ENCODE data around the gene PXDC1.

Gene PXDC1

GRCh38 chr6:3743541-3743940, 8.0 kb downstream of the PXDC1 start:
- WGBS (ENCODE audit: insufficient coverage), result 96% methylated on average over 7 of the region's 10 CpGs
- no peak for DNase-seq
- H3K4me3 ChIP-seq (ENCODE audit: control insufficient read depth in 1 of 7, extremely low read depth in 1 of 7, insufficient read depth in 4 of 7, low read depth in 2 of 7, low read length in 6 of 7), result peak overlapping the region in 1 of 7 experiments; percentile 44
- no peaks in the 10 kb centered on the region for H3K9me3 ChIP-seq (ENCODE audit: control extremely low read depth in 1 of 5, control insufficient read depth in 4 of 5, insufficient read depth in 2 of 5, low read depth in 1 of 5, low read length in 4 of 5)
- H3K4me1 ChIP-seq (ENCODE audit: control extremely low read depth in 1 of 4, control insufficient read depth in 4 of 4, insufficient read depth in 4 of 4, low read length in 3 of 4), result peaks cover 0 to 34% (median 31%) of the 10 kb centered on the region in 4 experiments
- H3K27me3 ChIP-seq (replicated peaks in 2 of 5; ENCODE audit: control insufficient read depth in 4 of 5, insufficient read depth in 5 of 5, low read length in 4 of 5), result no peaks in the 10 kb centered on the region
- no peak overlapping the region for H3K27ac ChIP-seq (ENCODE audit: insufficient read depth in 1 of 2, low read depth in 1 of 2, low read length in 2 of 2, poor library complexity in 1 of 2, severe bottlenecking in 2 of 2)
- POLR2A ChIA-PET, result no interaction called here
- H3K36me3 ChIP-seq (ENCODE audit: control insufficient read depth in 4 of 4, insufficient read depth in 4 of 4, low read length in 3 of 4), result no peaks in the 10 kb centered on the region
- CTCF ChIA-PET, result interaction anchor here (1.0 to 6.9 kb wide), 19 partner anchors 12 to 512 kb away, joined by 3 to 90 read pairs (median 5); partner anchors contain the start of gene FAM50B

- no peaks in the 10 kb centered on the region for H3K27me3 ChIP-seq (replicated peaks in 2 of 5; ENCODE audit: control insufficient read depth in 4 of 5, insufficient read depth in 5 of 5, low read length in 4 of 5)
- H3K36me3 ChIP-seq (ENCODE audit: control insufficient read depth in 4 of 4, insufficient read depth in 4 of 4, low read length in 3 of 4), result no peaks in the 10 kb centered on the region
- H3K4me1 ChIP-seq (ENCODE audit: control extremely low read depth in 1 of 4, control insufficient read depth in 4 of 4, insufficient read depth in 4 of 4, low read length in 3 of 4), result peaks cover 0 to 34% (median 31%) of the 10 kb centered on the region in 4 experiments
- ChIA-PET POLR2A (no interaction called here), CTCF (interaction anchor here (0.6 to 6.9 kb wide), 29 partner anchors 11 to 746 kb away, joined by 3 to 90 read pairs (median 4); partner anchors contain the start of gene FAM50B)
- peak; percentile 83 to 90 (median 89) for DNase-seq
- no peaks in the 10 kb centered on the region for H3K9me3 ChIP-seq (ENCODE audit: control extremely low read depth in 1 of 5, control insufficient read depth in 4 of 5, insufficient read depth in 2 of 5, low read depth in 1 of 5, low read length in 4 of 5)
- no peak overlapping the region for H3K27ac ChIP-seq (ENCODE audit: insufficient read depth in 1 of 2, low read depth in 1 of 2, low read length in 2 of 2, poor library complexity in 1 of 2, severe bottlenecking in 2 of 2)
- 11% methylated on average over 32 of the region's 37 CpGs for WGBS (ENCODE audit: insufficient coverage)
- peak overlapping the region in 5 of 7 experiments; percentile 1 to 68 (median 46) for H3K4me3 ChIP-seq (ENCODE audit: control insufficient read depth in 1 of 7, extremely low read depth in 1 of 7, insufficient read depth in 4 of 7, low read depth in 2 of 7, low read length in 6 of 7)
Measured at GRCh38 chr6:3742426-3743344, 8.8 kb downstream of the PXDC1 start.

GRCh38 chr6:3742076-3742425, 9.5 kb downstream of the PXDC1 start:
- no peaks in the 10 kb centered on the region for H3K9me3 ChIP-seq (ENCODE audit: control extremely low read depth in 1 of 5, control insufficient read depth in 4 of 5, insufficient read depth in 2 of 5, low read depth in 1 of 5, low read length in 4 of 5)
- H3K4me1 ChIP-seq (ENCODE audit: control extremely low read depth in 1 of 4, control insufficient read depth in 4 of 4, insufficient read depth in 4 of 4, low read length in 3 of 4), result peaks cover 0 to 30% (median 28%) of the 10 kb centered on the region in 4 experiments
- H3K4me3 ChIP-seq (ENCODE audit: control insufficient read depth in 1 of 7, extremely low read depth in 1 of 7, insufficient read depth in 4 of 7, low read depth in 2 of 7, low read length in 6 of 7), result peak overlapping the region in 4 of 7 experiments; percentile 27 to 68 (median 51)
- H3K27ac ChIP-seq (ENCODE audit: insufficient read depth in 1 of 2, low read depth in 1 of 2, low read length in 2 of 2, poor library complexity in 1 of 2, severe bottlenecking in 2 of 2), result no peak overlapping the region
- DNase-seq, result no peak
- 74% methylated on average over 2 of the region's 3 CpGs for WGBS (ENCODE audit: insufficient coverage)
- no peaks in the 10 kb centered on the region for H3K36me3 ChIP-seq (ENCODE audit: control insufficient read depth in 4 of 4, insufficient read depth in 4 of 4, low read length in 3 of 4)
- no peaks in the 10 kb centered on the region for H3K27me3 ChIP-seq (replicated peaks in 2 of 5; ENCODE audit: control insufficient read depth in 4 of 5, insufficient read depth in 5 of 5, low read length in 4 of 5)
- CTCF ChIA-PET, result interaction anchor here (0.6 to 6.9 kb wide), 22 partner anchors 11 to 746 kb away, joined by 3 to 90 read pairs (median 4); partner anchors contain the start of gene FAM50B
- POLR2A ChIA-PET, result no interaction called here

GRCh38 chr6:3741477-3741871, 10.0 kb downstream of the PXDC1 start:
- Histone ChIP-seq H3K4me1 (ENCODE audit: control extremely low read depth in 1 of 4, control insufficient read depth in 4 of 4, insufficient read depth in 4 of 4, low read length in 3 of 4) (peaks cover 0 to 28% (median 26%) of the 10 kb centered on the region in 4 experiments), H3K27me3 (replicated peaks in 2 of 5; ENCODE audit: control insufficient read depth in 4 of 5, insufficient read depth in 5 of 5, low read length in 4 of 5) (no peaks in the 10 kb centered on the region), H3K36me3 (ENCODE audit: control insufficient read depth in 4 of 4, insufficient read depth in 4 of 4, low read length in 3 of 4) (no peaks in the 10 kb centered on the region), H3K27ac (ENCODE audit: insufficient read depth in 1 of 2, low read depth in 1 of 2, low read length in 2 of 2, poor library complexity in 1 of 2, severe bottlenecking in 2 of 2) (no peak overlapping the region), H3K4me3 (ENCODE audit: control insufficient read depth in 1 of 7, extremely low read depth in 1 of 7, insufficient read depth in 4 of 7, low read depth in 2 of 7, low read length in 6 of 7) (no peak overlapping the region), H3K9me3 (ENCODE audit: control extremely low read depth in 1 of 5, control insufficient read depth in 4 of 5, insufficient read depth in 2 of 5, low read depth in 1 of 5, low read length in 4 of 5) (no peaks in the 10 kb centered on the region)
- CTCF ChIA-PET, result interaction anchor here (0.6 to 6.9 kb wide), 20 partner anchors 10 to 510 kb away, joined by 3 to 90 read pairs (median 4); no protein-coding TSS in a partner anchor
- WGBS (ENCODE audit: insufficient coverage), result 95% methylated on average over 10 of the region's 13 CpGs
- no peak for DNase-seq
- POLR2A ChIA-PET, result interaction anchor here (0.6 kb wide), 1 partner anchor 449 kb away, joined by 3 read pairs; no protein-coding TSS in a partner anchor

- no peak overlapping the region for H3K4me3 ChIP-seq (ENCODE audit: control insufficient read depth in 1 of 7, extremely low read depth in 1 of 7, insufficient read depth in 4 of 7, low read depth in 2 of 7, low read length in 6 of 7)
- ChIA-PET POLR2A (interaction anchor here (0.6 kb wide), 1 partner anchor 448 kb away, joined by 3 read pairs; no protein-coding TSS in a partner anchor), CTCF (interaction anchor here (0.8 to 6.9 kb wide), 17 partner anchors 9 to 467 kb away, joined by 3 to 90 read pairs (median 4); no protein-coding TSS in a partner anchor)
- H3K9me3 ChIP-seq (ENCODE audit: control extremely low read depth in 1 of 5, control insufficient read depth in 4 of 5, insufficient read depth in 2 of 5, low read depth in 1 of 5, low read length in 4 of 5), result no peaks in the 10 kb centered on the region
- no peak for DNase-seq
- H3K27ac ChIP-seq (ENCODE audit: insufficient read depth in 1 of 2, low read depth in 1 of 2, low read length in 2 of 2, poor library complexity in 1 of 2, severe bottlenecking in 2 of 2), result no peak overlapping the region
- H3K36me3 ChIP-seq (ENCODE audit: control insufficient read depth in 4 of 4, insufficient read depth in 4 of 4, low read length in 3 of 4), result no peaks in the 10 kb centered on the region
- 89% methylated on average over 14 of the region's 16 CpGs for WGBS (ENCODE audit: insufficient coverage)
- peaks cover 2 to 28% (median 24%) of the 10 kb centered on the region in 4 experiments for H3K4me1 ChIP-seq (ENCODE audit: control extremely low read depth in 1 of 4, control insufficient read depth in 4 of 4, insufficient read depth in 4 of 4, low read length in 3 of 4)
- H3K27me3 ChIP-seq (replicated peaks in 2 of 5; ENCODE audit: control insufficient read depth in 4 of 5, insufficient read depth in 5 of 5, low read length in 4 of 5), result no peaks in the 10 kb centered on the region
Measured at GRCh38 chr6:3740551-3741476, 10.7 kb downstream of the PXDC1 start.

- WGBS (ENCODE audit: insufficient coverage), result 93% methylated on average over 7 of the region's 16 CpGs
- Histone ChIP-seq H3K4me3 (ENCODE audit: control insufficient read depth in 1 of 7, extremely low read depth in 1 of 7, insufficient read depth in 4 of 7, low read depth in 2 of 7, low read length in 6 of 7) (no peak overlapping the region), H3K4me1 (ENCODE audit: control extremely low read depth in 1 of 4, control insufficient read depth in 4 of 4, insufficient read depth in 4 of 4, low read length in 3 of 4) (peaks cover 2 to 26% (median 21%) of the 10 kb centered on the region in 4 experiments), H3K27ac (ENCODE audit: insufficient read depth in 1 of 2, low read depth in 1 of 2, low read length in 2 of 2, poor library complexity in 1 of 2, severe bottlenecking in 2 of 2) (no peak overlapping the region), H3K9me3 (ENCODE audit: control extremely low read depth in 1 of 5, control insufficient read depth in 4 of 5, insufficient read depth in 2 of 5, low read depth in 1 of 5, low read length in 4 of 5) (no peaks in the 10 kb centered on the region), H3K36me3 (ENCODE audit: control insufficient read depth in 4 of 4, insufficient read depth in 4 of 4, low read length in 3 of 4) (peaks cover 0 to 9% (median 0%) of the 10 kb centered on the region in 4 experiments), H3K27me3 (replicated peaks in 2 of 5; ENCODE audit: control insufficient read depth in 4 of 5, insufficient read depth in 5 of 5, low read length in 4 of 5) (no peaks in the 10 kb centered on the region)
- DNase-seq, result no peak
- POLR2A ChIA-PET, result interaction anchor here (0.7 kb wide), 1 partner anchor 1931 kb away, joined by 3 read pairs; no protein-coding TSS in a partner anchor
- CTCF ChIA-PET, result no interaction called here
Measured at GRCh38 chr6:3739311-3739897, 12.1 kb downstream of the PXDC1 start.
